Left cardiac atrium (tissue), 4 donors: Measurements from ENCODE around the gene ASB4. TPM values are rescaled to one million over a fixed set of nuclear protein-coding genes. Genes with fewer than 3 reads are reported as not detected.

ENCODE experiments used
- ATAC-seq, 2 donors: fragments of 200-7000 bp; cut with Tn5 transposase; one replicate each; pipeline ENCODE4 v1.9.1; 2020; ENCODE audit warnings: mild to moderate bottlenecking in 2 of 2, moderate library complexity in 2 of 2
- DNase-seq: peaks from one replicate; pipeline ENCODE4 v3.0.0-alpha.2; 2020
- intact Hi-C, 2 donors: fragments of 100-400 bp; cut with DNase I; formaldehyde crosslinking; loops; one replicate each; pipeline versions ENCODE4 v1.14.1 to v1.15.1; 2022 to 2023
- total RNA-seq, 2 donors: library from RNA; stranded (reverse); fragmentation: NEBNext Ultra II Directional; extraction: Animal tissue kit (Norgen Biotek cat#: 25700); gene quantifications; one replicate each; pipeline ENCODE4 v1.2.1, GENCODE V29; 2021
- donor health status: DM: no; HTN: yes; CAD: no.
- donor health status: DM: no; HTN: yes; CAD: no; lungs with severe emphysema.
- donor health status: DM: yes; HTN: yes; CAD: no.
- donor health status: Dilated cardiomyopathy.

ASB4 gene
- total RNA-seq, 2 donors from 2014 or later: 0.71 to 3.5 TPM

GRCh38 chr7:95582578-95583293 is 97.0 kb downstream of the ASB4 start:
- intact Hi-C loops: no loop called here
- DNase-seq (no peak), ATAC-seq (no peak)

DNA sequence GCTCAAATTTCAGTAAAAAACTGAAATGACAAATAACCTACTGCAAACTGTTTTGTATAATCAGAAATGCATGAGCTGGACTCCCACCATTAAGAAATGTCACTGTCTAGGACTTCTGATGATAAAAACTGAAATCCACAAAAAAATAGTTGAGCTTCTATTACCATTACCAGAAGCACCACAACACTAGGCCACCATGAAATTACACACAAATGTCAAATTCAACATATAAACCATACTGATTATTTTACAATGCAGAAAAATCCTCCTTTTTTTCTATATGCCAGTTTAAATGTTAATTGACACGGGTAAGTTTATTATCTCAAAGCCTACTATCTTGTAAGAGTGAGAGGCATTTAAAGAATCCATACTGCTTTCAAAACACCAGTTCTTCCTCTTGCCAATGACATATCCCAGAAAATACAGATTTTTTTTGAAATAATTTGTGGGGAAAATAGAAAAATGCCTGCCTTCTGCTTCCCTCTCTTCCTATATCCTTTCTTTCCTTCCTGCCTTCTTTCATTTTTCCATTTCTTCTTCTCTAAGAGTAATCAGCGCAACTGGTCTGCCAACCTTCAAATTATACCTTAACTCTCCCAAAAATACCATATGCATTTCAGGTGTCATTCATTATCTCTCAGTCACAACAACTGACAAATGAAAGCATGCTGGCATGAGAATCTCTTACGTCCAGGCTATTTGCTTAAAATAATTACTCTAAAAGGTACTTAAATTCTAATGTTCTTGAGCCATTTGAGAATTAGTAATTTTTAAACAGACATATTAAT is 98.3 kb downstream of the ASB4 start:
- ATAC-seq (no peak), DNase-seq (no peak)
- intact Hi-C loops: no loop called here

- DNase-seq (no peak), ATAC-seq (no peak)
- intact Hi-C loops: no loop called here
Measured at GRCh38 chr7:95584769-95585425, 99.2 kb downstream of the ASB4 start.

DNA sequence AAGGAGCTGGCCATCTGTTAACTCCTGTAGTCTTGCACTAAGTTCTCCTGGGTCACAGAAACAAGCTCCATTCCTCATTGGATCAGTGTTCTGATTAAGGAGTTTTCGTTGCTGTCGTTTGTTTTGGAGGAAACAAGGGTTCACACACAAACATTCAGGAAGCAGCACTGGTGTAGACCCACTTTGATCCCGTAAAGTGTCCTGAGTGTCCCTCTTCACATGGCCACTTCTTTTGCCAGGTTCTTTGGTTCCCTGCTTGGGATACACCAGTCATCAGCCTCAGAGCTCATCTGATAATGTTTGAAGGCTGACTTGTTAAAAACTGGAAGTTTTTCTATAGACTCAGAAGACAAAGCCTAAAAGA is 99.7 kb downstream of the ASB4 start:
- DNase-seq (no peak), ATAC-seq (no peak)
- intact Hi-C loops: no loop called here

DNA sequence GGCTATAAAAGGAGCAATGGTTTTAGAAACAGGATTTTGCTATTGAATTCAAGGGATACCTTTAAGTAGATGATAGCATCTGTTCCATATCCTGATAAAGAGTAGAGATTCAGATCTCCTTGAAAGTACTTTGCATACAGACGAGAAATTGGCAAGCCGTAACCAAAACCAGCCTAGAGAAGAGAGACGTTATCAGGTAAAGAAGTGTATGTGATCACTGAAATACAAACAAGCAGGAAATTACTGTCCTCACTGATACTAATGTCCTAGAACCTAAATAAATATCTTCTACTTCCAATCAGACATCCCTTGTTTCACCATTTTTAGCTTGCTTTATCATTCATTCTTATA is 101.2 kb downstream of the ASB4 start:
- DNase-seq (no peak), ATAC-seq (no peak)
- intact Hi-C loops: no loop called here

- no peak for DNase-seq
- intact Hi-C loops: no loop called here
- no peak for ATAC-seq
Measured at GRCh38 chr7:95589031-95589430, 103.3 kb downstream of the ASB4 start.

GRCh38 chr7:95589766-95590165 is 104.0 kb downstream of the ASB4 start:
- DNase-seq (no peak), ATAC-seq (no peak)
- intact Hi-C loops: no loop called here

Other genes starting within 250 kb of the ASB4 start
- gene PON1, start 161.4 kb upstream of the ASB4 start, total RNA-seq: not detected
- gene PON3, start 89.6 kb upstream of the ASB4 start, total RNA-seq: 1 to 10 TPM in 1 of 2 donors, under 1 TPM in 1; 0.99 to 1.6 TPM
- gene PON2, start 50.9 kb upstream of the ASB4 start, total RNA-seq: 10 to 100 TPM; 45.5 to 53.1 TPM
- gene PDK4, start 110.6 kb downstream of the ASB4 start, total RNA-seq: 100 to 1,000 TPM; 129 to 528 TPM